Raji (cell line): ENCODE data around the gene LAGE3.

Experiments
- POLR2A ChIP-seq: IDR thresholded peaks from 2 replicates; pipeline ENCODE4 v1.6.1; 2011; ENCODE audit warnings: low read depth, low read length, control low read depth; ENCODE audit not compliant: insufficient read depth

Gene LAGE3

GRCh38 chrX:154486396-154487207, 7.5 kb upstream of the LAGE3 start, which contains the start of gene UBL4A:
Gene UBL4A, minus strand, starts transcription at chrX:154486615. Its CDS starts 31 bp downstream, at chrX:154486584.
- peak; percentile 60 for TF ChIP-seq POLR2A

DNA sequence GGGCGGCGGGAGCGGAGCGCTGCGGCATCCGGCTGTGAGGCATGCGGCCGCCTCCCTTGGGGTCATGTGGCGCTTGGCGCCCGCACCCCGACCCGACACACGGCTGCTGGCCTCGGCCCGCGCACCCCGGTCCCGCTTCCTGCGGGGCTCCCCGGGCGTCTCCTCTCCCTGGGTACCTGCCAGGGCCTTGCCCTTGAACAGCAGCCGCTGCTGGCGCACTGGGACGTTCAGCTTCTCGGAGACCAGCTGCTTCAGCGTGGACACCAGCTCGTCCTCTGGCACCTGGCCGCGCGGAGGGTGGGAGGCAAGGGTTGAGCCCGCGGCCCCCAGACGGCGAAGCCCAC, 6.9 kb upstream of the LAGE3 start:
- TF ChIP-seq POLR2A: no peak

GRCh38 chrX:154485150-154486051, 6.3 kb upstream of the LAGE3 start:
- no peak for TF ChIP-seq POLR2A

DNA sequence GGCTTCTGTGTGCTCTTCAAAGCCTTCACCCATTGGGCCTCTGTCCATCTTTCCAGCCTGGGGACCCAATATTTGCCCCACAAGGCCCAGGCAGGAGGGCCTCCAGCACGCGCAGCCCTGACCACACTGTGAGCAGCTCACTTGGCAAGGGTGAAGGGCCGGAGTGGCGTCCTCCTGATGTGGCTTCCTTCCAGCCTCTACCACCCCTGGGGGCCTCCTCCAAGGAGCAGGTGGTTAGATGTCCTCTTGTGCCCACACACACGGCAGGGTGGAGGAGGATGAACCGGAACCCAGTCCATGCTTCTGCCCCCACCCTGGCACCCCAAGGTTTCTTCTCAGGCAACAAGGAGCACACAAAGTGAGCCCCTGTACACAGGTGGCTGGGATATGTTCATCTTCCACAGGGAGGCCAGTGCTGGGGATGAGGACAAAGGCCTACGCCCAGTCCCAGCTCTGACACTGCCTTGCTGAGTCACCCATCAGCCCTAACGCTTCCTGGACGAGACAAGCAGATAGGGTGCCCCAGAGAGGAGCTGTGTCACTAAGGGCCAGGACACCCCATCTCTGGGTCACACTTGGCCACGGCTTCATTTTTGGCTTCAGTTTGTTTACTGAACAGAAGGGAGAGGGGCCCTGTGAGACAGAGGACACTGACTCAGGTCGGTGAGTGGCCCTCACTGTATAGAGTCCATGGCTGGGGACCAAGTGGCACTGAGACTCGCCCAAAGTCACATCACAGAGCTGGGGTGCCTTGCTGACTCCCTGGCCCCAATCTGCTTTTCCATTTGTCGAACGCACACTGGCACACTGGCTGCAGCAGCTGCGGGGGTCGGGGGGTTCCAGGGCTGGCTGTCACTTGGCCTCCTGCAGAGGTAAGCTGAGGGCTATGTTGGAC, 5.4 kb upstream of the LAGE3 start:
- no peak for TF ChIP-seq POLR2A

DNA sequence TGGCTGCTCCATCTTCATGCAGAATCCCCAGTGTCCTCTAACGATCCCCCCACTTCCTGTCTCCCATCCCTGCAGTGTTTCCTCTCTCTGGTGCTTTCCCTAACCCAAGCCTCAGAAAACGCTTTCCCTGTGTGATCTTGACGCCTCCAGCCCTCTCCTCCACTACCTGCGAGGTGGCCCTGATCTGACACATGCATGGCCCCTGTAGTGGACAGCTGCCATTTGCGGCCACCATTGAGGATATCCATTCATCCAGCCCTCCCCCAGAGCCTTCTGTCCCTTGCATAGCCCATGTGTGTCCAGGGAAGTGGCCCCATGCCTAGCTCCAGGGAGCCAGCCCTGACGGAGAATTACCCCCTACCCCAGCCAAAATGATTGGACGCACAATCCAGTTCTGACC, 4.2 kb upstream of the LAGE3 start:
- 0 out of 2 replicates have a peak, but pooled peaks have one; percentile 26 for TF ChIP-seq POLR2A

DNA sequence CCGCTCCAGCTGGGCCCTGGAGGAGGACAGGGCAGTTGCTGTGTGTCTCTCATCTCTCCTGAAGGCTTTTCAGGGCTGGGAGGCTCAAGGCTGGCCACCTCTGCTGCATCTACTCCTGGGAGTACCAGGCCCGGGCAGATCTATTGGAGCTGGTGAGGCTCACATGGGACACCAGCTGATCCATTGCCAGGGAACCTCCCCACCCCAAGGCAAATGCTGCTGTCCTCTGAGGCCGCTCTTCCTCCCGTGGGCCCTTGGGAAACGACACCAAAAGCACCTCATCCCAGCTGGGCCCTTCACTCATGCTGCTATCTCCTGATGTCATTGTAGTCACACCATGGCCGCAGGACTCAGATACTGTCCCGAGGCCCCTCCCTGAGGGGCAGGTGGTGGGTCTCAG, 3.7 kb upstream of the LAGE3 start:
- no peak for TF ChIP-seq POLR2A

DNA sequence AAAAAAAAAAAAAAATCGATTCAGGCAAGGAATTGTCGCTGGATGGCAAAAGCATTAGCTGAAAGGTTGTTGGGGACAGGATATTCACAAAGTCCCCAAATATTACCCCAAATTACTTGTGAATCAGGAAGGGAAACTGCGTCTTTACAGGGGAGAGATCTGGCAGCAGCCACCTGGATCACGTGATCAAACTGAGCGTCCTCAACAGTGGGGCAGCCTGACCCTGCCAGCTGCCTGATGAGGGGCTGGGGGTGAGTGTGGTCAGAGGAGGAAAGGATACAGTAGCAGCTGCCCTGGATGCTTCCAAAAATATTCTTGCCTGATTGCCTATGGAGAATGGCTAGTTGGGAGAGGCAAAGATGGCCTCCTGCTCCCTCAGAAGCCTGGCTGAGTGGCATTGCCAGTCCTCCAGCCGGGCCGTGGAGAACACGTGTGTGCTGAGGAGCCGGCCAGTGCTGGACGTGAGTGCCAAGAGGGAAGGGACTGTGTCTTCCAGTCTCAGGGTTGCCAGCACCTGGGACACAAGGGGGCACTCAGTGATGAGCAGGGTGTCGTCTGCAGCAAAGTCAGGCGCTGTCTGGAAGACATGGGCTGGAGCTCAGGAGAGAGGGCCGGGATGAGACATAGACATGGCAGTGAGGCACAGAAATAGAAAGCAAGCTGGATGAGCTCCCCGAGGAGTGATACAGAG, 3.0 kb upstream of the LAGE3 start:
- no peak for TF ChIP-seq POLR2A

DNA sequence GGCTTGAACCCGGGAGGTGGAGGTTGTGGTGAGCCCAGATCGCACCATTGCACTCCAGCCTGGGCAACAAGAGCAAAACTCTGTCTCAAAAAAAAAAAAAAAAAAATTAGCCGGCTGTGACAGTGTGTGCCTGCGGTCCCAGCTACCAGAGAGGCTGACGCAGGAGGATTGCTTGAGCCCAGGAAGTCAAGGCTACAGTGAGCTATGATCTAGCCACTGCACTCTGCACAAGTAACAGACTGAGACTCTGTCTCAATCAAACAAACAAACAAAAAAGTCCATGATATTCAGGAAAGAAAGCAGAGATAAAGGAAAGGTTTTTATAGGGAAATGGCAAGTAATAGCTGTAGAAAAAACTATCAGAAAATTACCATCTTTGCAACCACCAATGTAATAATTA, 2.1 kb upstream of the LAGE3 start:
- no peak for TF ChIP-seq POLR2A

DNA sequence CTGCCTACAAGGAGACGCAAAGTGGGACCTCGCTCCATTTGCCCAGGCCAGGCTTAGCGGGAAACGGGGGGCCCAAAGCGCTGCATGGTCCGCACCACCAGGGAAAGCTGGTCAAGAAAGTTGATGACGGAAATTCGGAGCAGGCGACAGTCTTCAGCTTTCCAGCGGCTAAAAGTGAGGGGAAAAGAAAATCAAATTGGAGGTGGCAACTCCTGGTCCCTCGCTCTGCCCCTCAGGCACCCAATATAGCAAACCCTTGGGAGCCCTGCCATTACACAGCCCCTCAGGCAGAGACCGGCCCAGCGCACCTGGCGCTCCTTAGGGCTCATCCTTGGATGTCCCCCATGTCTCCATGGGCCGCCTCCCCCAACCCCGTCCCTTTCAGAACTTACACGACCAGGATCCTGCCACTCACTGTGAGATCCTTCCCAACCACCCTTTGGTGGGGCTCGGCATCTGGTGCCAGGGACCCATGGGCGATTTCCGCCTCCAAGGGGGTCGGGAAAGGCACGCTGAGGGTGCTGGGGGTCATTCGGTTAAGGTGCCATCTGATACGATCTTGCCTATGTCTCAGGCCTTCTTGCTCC, 1.1 kb downstream of the LAGE3 start:
- TF ChIP-seq POLR2A: no peak

GRCh38 chrX:154476821-154477220, 2.3 kb downstream of the LAGE3 start:
- no peak for TF ChIP-seq POLR2A

GRCh38 chrX:154473683-154474082, 5.4 kb downstream of the LAGE3 start:
- no peak for TF ChIP-seq POLR2A

DNA sequence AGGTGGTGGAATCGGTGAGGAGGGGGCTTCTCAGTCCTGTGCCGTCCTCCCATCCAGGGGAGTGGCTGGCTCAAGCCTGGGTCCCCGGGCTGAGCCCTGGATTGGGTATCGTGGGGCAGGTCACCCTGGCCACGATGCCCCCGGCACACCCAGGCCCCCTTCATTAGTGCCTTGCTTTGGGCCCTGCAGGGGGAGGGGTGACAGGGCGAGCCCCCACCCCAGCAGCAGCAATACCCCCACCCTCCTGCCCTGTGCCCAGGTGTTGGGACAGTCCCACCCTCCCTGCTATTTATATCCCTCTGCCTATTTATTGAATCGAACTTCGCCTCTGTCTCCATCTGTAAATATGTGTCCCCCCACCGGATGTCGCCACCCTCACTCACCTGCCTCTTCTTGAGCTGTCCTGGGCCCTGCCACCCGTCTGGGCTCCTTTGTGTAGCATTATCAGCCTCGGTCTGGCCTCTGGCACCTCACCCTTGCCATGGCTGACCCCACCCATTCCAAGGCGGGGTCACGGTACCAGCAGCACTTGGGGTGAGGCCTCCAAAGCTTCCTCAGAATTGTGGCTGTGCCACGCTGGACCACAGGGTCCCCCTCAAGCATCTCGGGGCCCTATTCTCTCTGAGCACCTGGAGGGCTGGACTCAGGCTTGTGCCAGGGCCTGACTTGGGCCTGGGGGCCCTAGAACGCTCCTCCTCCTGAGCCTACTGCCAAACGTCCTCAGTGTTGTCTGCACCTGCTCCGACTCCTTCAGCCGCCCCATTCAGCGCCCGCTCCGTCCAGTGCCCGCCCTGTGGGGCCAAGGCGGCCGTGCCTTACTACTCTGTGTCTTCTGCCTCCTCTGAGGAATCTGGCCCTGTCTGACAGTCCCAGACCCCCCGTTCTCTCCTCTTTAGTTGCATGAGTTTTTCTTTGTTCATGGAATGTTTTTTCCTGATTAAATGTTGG, 6.1 kb downstream of the LAGE3 start:
- no peak for TF ChIP-seq POLR2A
